GM12878 (cell line): ENCODE results near the gene SACM1L. TPM values are rescaled to one million over a fixed set of nuclear protein-coding genes. Genes with fewer than 3 reads are reported as not detected.
A peak's percentile ranks its signal among the peaks of the same experiment; 100 is the strongest.

Experiments
- ATAC-seq: fragments of 200-7000 bp; cut with Tn5 transposase; 3 replicates; pipeline ENCODE4 v1.9.1; 2020; ENCODE audit warnings: mild to moderate bottlenecking, moderate library complexity
- Bru-seq: library from RNA; stranded (reverse); fragments of 400-500 nt; gene quantifications from one replicate; lab custom pipeline; 2021; lab: Mats Ljungman, UMichigan
- BruChase-seq, 2 experiments: library from RNA; stranded (reverse); fragments of 400-500 nt; gene quantifications; one replicate each; lab custom pipeline; 2021; lab: Mats Ljungman, UMichigan
- BruUV-seq: library from RNA; stranded (reverse); fragments of 400-500 nt; replicated peaks from 2 replicates; lab custom pipeline; 2021; lab: Mats Ljungman, UMichigan
- CTCF ChIA-PET: fragments of 300-600 bp; sonication (Branson Sonifier 250); formaldehyde crosslinking; extraction: SDS; loops from one replicate; lab custom pipeline; 2021; ENCODE audit warnings: inconsistent platforms; lab: Yijun Ruan, JAX
- POLR2A ChIA-PET: fragments of 350-600 bp; formaldehyde crosslinking; extraction: SDS; loops from one replicate; lab custom pipeline; 2021; ENCODE audit warnings: inconsistent platforms; lab: Charles Lee
- RAD21 ChIA-PET: fragments of 300-600 bp; sonication (Branson Sonifier 250); formaldehyde crosslinking; loops from one replicate; lab custom pipeline; 2023; ENCODE audit warnings: antibody characterized with exemption; ENCODE audit not compliant: unreplicated experiment; lab: Charles Lee
- SMC1A ChIA-PET: fragments of 300-600 bp; sonication (Branson Sonifier 250); formaldehyde crosslinking; loops from one replicate; lab custom pipeline; 2023; ENCODE audit not compliant: unreplicated experiment, uncharacterized antibody; lab: Charles Lee
- DNase-seq: peaks from one replicate; pipeline ENCODE4 v3.0.0-alpha.2; 2011; ENCODE audit warnings: low read depth, low spot score
- FAIRE-seq: peaks from 3 replicates; lab custom pipeline; 2011; peaks lifted over from hg19 to GRCh38; lab: Jason Lieb, UNC
- H2AFZ ChIP-seq: 2 replicates; pipeline ENCODE4 v1.6.0; 2011; ENCODE audit warnings: low read depth, low read length, control low read depth; ENCODE audit not compliant: control insufficient read depth
- H3K27ac ChIP-seq: 2 replicates; pipeline ENCODE4 v1.5.1; 2011; ENCODE audit warnings: control low read depth; ENCODE audit not compliant: control insufficient read depth, insufficient read depth
- H3K27me3 ChIP-seq, 2 experiments: replicated peaks in 1 of 2; 2 replicates each; pipeline versions ENCODE4 v1.6.0 to v1.6.1; 2011; ENCODE audit warnings: low read length in 1 of 2; ENCODE audit not compliant: control insufficient read depth in 2 of 2, insufficient read depth in 2 of 2
- H3K36me3 ChIP-seq, 2 experiments: 2 replicates each; pipeline ENCODE4 v1.5.1; 2011; ENCODE audit warnings: low read length in 1 of 2; ENCODE audit not compliant: control insufficient read depth in 2 of 2, insufficient read depth in 2 of 2
- H3K4me1 ChIP-seq: 2 replicates; pipeline ENCODE4 v1.6.1; 2011; ENCODE audit warnings: mild to moderate bottlenecking, low read length, moderate library complexity, mixed read lengths; ENCODE audit not compliant: control insufficient read depth, insufficient read depth
- H3K4me2 ChIP-seq: 2 replicates; pipeline ENCODE4 v1.6.0; 2011; ENCODE audit warnings: control low read depth; ENCODE audit not compliant: control insufficient read depth, insufficient read depth
- H3K4me3 ChIP-seq: fragments of 200-600 bp; sonication (generic); 2 replicates; pipeline ENCODE4 v1.5.1; 2016
- H3K79me2 ChIP-seq: 2 replicates; pipeline ENCODE4 v1.6.0; 2011; ENCODE audit warnings: low read length; ENCODE audit not compliant: control insufficient read depth, insufficient read depth
- H3K9ac ChIP-seq: 2 replicates; pipeline ENCODE4 v1.8.0; 2011; ENCODE audit warnings: low read length, control low read depth, mixed read lengths; ENCODE audit not compliant: control insufficient read depth, insufficient read depth
- H3K9me3 ChIP-seq: replicated peaks from 3 replicates; pipeline ENCODE4 v1.5.1; 2011; ENCODE audit warnings: mild to moderate bottlenecking, low read length; ENCODE audit not compliant: control insufficient read depth, insufficient read depth
- H4K20me1 ChIP-seq: 2 replicates; pipeline ENCODE4 v1.6.0; 2011; ENCODE audit not compliant: control insufficient read depth, insufficient read depth
- CBFB ChIP-seq: IDR thresholded peaks from 2 replicates; pipeline ENCODE4 v1.6.1; 2016; ENCODE audit warnings: antibody characterized with exemption, low read depth
- HDGF ChIP-seq: fragments of 450-650 bp; IDR thresholded peaks from 2 replicates; pipeline ENCODE4 v1.6.1; 2016; ENCODE audit warnings: antibody characterized with exemption
- KDM1A ChIP-seq: fragments of 200-600 bp; sonication (generic); IDR thresholded peaks from 2 replicates; pipeline ENCODE4 v1.6.1; 2016; ENCODE audit warnings: borderline replicate concordance
- MEF2A ChIP-seq: IDR thresholded peaks from 2 replicates; pipeline ENCODE4 v1.6.1; 2011; ENCODE audit warnings: low read depth, mild to moderate bottlenecking, low read length, moderate library complexity; ENCODE audit not compliant: insufficient read depth
- NRF1 ChIP-seq: conservative IDR thresholded peaks from 2 replicates; pipeline ENCODE4 v1.6.1; 2011; ENCODE audit warnings: mild to moderate bottlenecking, low read depth, low read length, improper control_type of control experiment
- PAX8 ChIP-seq: fragments of 450-650 bp; IDR thresholded peaks from 2 replicates; pipeline ENCODE4 v1.6.1; 2017; ENCODE audit warnings: mild to moderate bottlenecking, moderate library complexity
- PBX3 ChIP-seq: IDR thresholded peaks from 2 replicates; pipeline ENCODE4 v1.6.1; 2011; ENCODE audit warnings: mild to moderate bottlenecking, low read depth, low read length, moderate library complexity; ENCODE audit not compliant: insufficient replicate concordance
- RAD21 ChIP-seq: IDR thresholded peaks from 2 replicates; pipeline ENCODE4 v1.6.1; 2011; ENCODE audit warnings: mild to moderate bottlenecking, low read depth, low read length, moderate library complexity; ENCODE audit not compliant: insufficient read depth
- RBBP5 ChIP-seq: fragments of 200-600 bp; sonication (generic); conservative IDR thresholded peaks from 2 replicates; pipeline ENCODE4 v1.6.1; 2016
- SUZ12 ChIP-seq: fragments of 200-600 bp; sonication (generic); IDR thresholded peaks from one replicate; pipeline ENCODE4 v1.6.1; 2018; ENCODE audit warnings: antibody characterized with exemption, mild to moderate bottlenecking; ENCODE audit not compliant: unreplicated experiment
- WGBS: methylation state at CpG from one replicate; pipeline ENCODE4 v1.1.6; 2016; ENCODE audit warnings: low lambda C conversion rate; ENCODE audit not compliant: insufficient replicate concordance, insufficient coverage; ENCODE audit errors: missing lambda C conversion rate; 5-methylcytosine and 5-hydroxymethylcytosine counted together
- in situ Hi-C: fragments of 300-500 bp; cut with MboI; formaldehyde crosslinking; loops from 9 replicates; pipeline ENCODE4 v1.14.3; 2018; ENCODE audit warnings: mixed read lengths
- intact Hi-C: fragments of 100-400 bp; cut with micrococcal nuclease; formaldehyde crosslinking; loops from one replicate; pipeline ENCODE4 v1.14.2; 2022; ENCODE audit not compliant: unreplicated experiment
- long read RNA-seq, 2 experiments: library from polyadenylated mRNA; unstranded; transcript quantifications; one replicate each; pipeline ENCODE4 v2.0.0, GENCODE V29; 2019 to 2020
- polyA minus RNA-seq, 3 experiments: library from RNA; depleted of rRNA, polyadenylated mRNA; stranded (reverse); fragments of >200 nt; gene quantifications; 2 replicates each; pipeline ENCODE4 v1.2.3, GENCODE V29; 2011
- polyA plus RNA-seq, 11 experiments: library from polyadenylated mRNA; depleted of rRNA in 4 of 11; unstranded in 6 of 11; stranded (reverse) in 5 of 11; fragments of >200 nt; fragmentation: Nextera tagmentation in 4 of 11; fragmentation: Illumina TruSeq in 1 of 11; extraction: Ambion mirVana in 4 of 11; extraction: Trizol in 1 of 11; gene quantifications; 1 replicate in 1 of 11; 2 replicates in 10 of 11; pipeline versions ENCODE4 v1.2.1 to v1.2.3, GENCODE V29; 2011 to 2016; ENCODE audit warnings: inconsistent platforms in 2 of 11, missing spikeins in 2 of 11, low read depth in 1 of 11
- total RNA-seq, 4 experiments: library from RNA; depleted of rRNA in 3 of 4; stranded (reverse); fragments of >200 nt in 3 of 4; fragmentation: Illumina TruSeq in 1 of 4; extraction: Trizol in 1 of 4; gene quantifications; 2 replicates each; pipeline versions ENCODE4 v1.2.1 to v1.2.3, GENCODE V29; 2013 to 2021
- TF ChIP-seq, protein P1 (sequence below), 3 experiments: IDR thresholded peaks in 2 of 3; conservative IDR thresholded peaks in 1 of 3; 2 replicates each; pipeline ENCODE4 v1.5.1; 2011; ENCODE audit warnings: low read depth in 3 of 3, low read length in 3 of 3, mild to moderate bottlenecking in 3 of 3, control low read depth in 2 of 3, moderate library complexity in 2 of 3, inconsistent platforms in 1 of 3, mixed read lengths in 1 of 3; ENCODE audit not compliant: control insufficient read depth in 2 of 3, insufficient read depth in 1 of 3; ENCODE audit errors: extremely low read depth in 1 of 3

SACM1L gene, protein sequence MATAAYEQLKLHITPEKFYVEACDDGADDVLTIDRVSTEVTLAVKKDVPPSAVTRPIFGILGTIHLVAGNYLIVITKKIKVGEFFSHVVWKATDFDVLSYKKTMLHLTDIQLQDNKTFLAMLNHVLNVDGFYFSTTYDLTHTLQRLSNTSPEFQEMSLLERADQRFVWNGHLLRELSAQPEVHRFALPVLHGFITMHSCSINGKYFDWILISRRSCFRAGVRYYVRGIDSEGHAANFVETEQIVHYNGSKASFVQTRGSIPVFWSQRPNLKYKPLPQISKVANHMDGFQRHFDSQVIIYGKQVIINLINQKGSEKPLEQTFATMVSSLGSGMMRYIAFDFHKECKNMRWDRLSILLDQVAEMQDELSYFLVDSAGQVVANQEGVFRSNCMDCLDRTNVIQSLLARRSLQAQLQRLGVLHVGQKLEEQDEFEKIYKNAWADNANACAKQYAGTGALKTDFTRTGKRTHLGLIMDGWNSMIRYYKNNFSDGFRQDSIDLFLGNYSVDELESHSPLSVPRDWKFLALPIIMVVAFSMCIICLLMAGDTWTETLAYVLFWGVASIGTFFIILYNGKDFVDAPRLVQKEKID
- 184 and 189 TPM in 2 replicates for total RNA-seq (2013; cell fraction: nucleolus; rRNA removed)
- total RNA-seq (2014; rRNA removed) (27.7 and 31.1 TPM in 2 replicates), total RNA-seq (2014; rRNA removed; fragmentation: Illumina TruSeq; extraction: Trizol) (26.8 and 32.0 TPM in 2 replicates), total RNA-seq (2021) (33.0 and 33.1 TPM in 2 replicates), polyA plus RNA-seq (2011; rRNA removed) (48.3 and 65.0 TPM in 2 replicates), polyA plus RNA-seq (2014; fragmentation: Illumina TruSeq; extraction: Trizol) (28.4 and 34.2 TPM in 2 replicates), polyA plus RNA-seq (2014; fragmentation: Nextera tagmentation; extraction: Ambion mirVana) (10 to 100 TPM; 16.5 to 20.7 TPM), polyA plus RNA-seq (2014; rRNA removed) (28.6 and 33.2 TPM in 2 replicates), polyA plus RNA-seq (2016; fragmentation: Nextera tagmentation; extraction: Ambion mirVana) (10 to 100 TPM; 29.3 to 31.1 TPM), polyA minus RNA-seq (2011; rRNA and poly(A)+ RNA removed) (35.0 and 50.7 TPM in 2 replicates), Bru-seq, nascent RNA (percentile 89 among the genes with signal in this experiment), BruChase-seq, experiment 1, labeled RNA remaining after a 6-hour chase (percentile 91 among the genes with signal in this experiment), BruChase-seq, experiment 2, labeled RNA remaining after a 2-hour chase (percentile 94 among the genes with signal in this experiment)
- 10.2 TPM for polyA plus RNA-seq (2011; ENCODE audit: low read depth)
- polyA plus RNA-seq (2011; cell fraction: cytosol; rRNA removed), result 12.2 and 12.4 TPM in 2 replicates
- polyA plus RNA-seq (2011; cell fraction: nucleus; rRNA removed), result 62.5 and 63.6 TPM in 2 replicates
- polyA plus RNA-seq (2012), result 17.8 and 20.9 TPM in 2 replicates
- polyA minus RNA-seq (2011; cell fraction: cytosol; rRNA and poly(A)+ RNA removed), result 21.6 and 26.4 TPM in 2 replicates
- 56.2 and 78.6 TPM in 2 replicates for polyA minus RNA-seq (2011; cell fraction: nucleus; rRNA and poly(A)+ RNA removed)
- long read RNA-seq, experiment 1, transcript SACM1L-201 (20 exons, 3,723 nt), result major isoform, 7 of 7 reads
- long read RNA-seq, experiment 1, partial matches to known transcripts, result 0 of 7 reads
- long read RNA-seq, experiment 1, other reads (novel, unspliced or antisense), result 0 of 7 reads
- long read RNA-seq, experiment 2, transcript SACM1L-201 (20 exons, 3,723 nt), result major isoform, 19 of 51 reads
- long read RNA-seq, experiment 2, partial matches to known transcripts, result 13 of 51 reads
- long read RNA-seq, experiment 2, other reads (novel, unspliced or antisense), result 17 of 51 reads

- ChIA-PET RAD21 (interaction anchor here (0.6 to 2.8 kb wide), 14 partner anchors 10 to 387 kb away, joined by 3 to 13 read pairs (median 3); no protein-coding TSS in a partner anchor), POLR2A (interaction anchor here (0.7 to 1.7 kb wide), 8 partner anchors 9 to 1059 kb away, joined by 3 to 9 read pairs (median 4); no protein-coding TSS in a partner anchor), SMC1A (interaction anchor here (0.6 to 5.1 kb wide), 9 partner anchors 15 to 239 kb away, joined by 3 to 35 read pairs (median 5); partner anchors contain the start of gene LIMD1), CTCF (interaction anchor here (0.7 to 2.5 kb wide), 8 partner anchors 16 to 240 kb away, joined by 3 to 14 read pairs (median 7); no protein-coding TSS in a partner anchor)
- H4K20me1 ChIP-seq, result no peaks in the 10 kb centered on the region
- H3K9me3 ChIP-seq, result no peaks in the 10 kb centered on the region
- in situ Hi-C loops, result no loop called here
- peak; percentile 86 for ATAC-seq
- peak; percentile 95 for FAIRE-seq
- 0 out of 4 replicates have a peak, but pooled peaks cover 0 to 6% of the 10 kb centered on the region in 2 experiments for H3K36me3 ChIP-seq
- H3K4me3 ChIP-seq, result peak within 1 kb of the TSS; percentile 88
- peaks cover 48% of the 10 kb centered on the region for H3K79me2 ChIP-seq
- peak; percentile 99 for DNase-seq
- H3K4me2 ChIP-seq, result peak within 1 kb of the TSS; percentile 85
- H3K27me3 ChIP-seq, result no peaks in the 10 kb centered on the region
- peak within 1 kb of the TSS; percentile 84 for H3K27ac ChIP-seq
- peaks cover 22% of the 10 kb centered on the region for H3K4me1 ChIP-seq
- intact Hi-C loops, result no loop called here
- TSS peak; percentile 90 for BruUV-seq
- H2AFZ ChIP-seq, result peak within 1 kb of the TSS; percentile 74
- WGBS, result under 1% methylated on average over 74 of the region's 81 CpGs
- H3K9ac ChIP-seq, result peak within 1 kb of the TSS; percentile 90
- TF ChIP-seq RAD21 (no peak), SUZ12 (no peak), PBX3 (no peak), MEF2A (no peak), CBFB (peak; percentile 81), RBBP5 (no peak), PAX8 (no peak), KDM1A (no peak), HDGF (peak; percentile 99), NRF1 (0 out of 2 replicates have a peak, but pooled peaks have one; percentile 30)
- TF ChIP-seq, protein P1, sequence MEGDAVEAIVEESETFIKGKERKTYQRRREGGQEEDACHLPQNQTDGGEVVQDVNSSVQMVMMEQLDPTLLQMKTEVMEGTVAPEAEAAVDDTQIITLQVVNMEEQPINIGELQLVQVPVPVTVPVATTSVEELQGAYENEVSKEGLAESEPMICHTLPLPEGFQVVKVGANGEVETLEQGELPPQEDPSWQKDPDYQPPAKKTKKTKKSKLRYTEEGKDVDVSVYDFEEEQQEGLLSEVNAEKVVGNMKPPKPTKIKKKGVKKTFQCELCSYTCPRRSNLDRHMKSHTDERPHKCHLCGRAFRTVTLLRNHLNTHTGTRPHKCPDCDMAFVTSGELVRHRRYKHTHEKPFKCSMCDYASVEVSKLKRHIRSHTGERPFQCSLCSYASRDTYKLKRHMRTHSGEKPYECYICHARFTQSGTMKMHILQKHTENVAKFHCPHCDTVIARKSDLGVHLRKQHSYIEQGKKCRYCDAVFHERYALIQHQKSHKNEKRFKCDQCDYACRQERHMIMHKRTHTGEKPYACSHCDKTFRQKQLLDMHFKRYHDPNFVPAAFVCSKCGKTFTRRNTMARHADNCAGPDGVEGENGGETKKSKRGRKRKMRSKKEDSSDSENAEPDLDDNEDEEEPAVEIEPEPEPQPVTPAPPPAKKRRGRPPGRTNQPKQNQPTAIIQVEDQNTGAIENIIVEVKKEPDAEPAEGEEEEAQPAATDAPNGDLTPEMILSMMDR (IDR thresholded peaks at IDR 0.05 in 2 of 3, conservative IDR thresholded peaks at IDR 0.05 in 1 of 3; ENCODE audit: control insufficient read depth in 2 of 3, extremely low read depth in 1 of 3, insufficient read depth in 1 of 3, low read depth in 3 of 3, low read length in 3 of 3), result no peak
Measured at GRCh38 chr3:45688882-45689786, at the start of gene SACM1L. Gene SACM1L, plus strand, starts transcription at chr3:45689396. Its CDS starts 70 bp downstream, at chr3:45689466.
